HG03108 (cell line): ENCODE results near the gene GPC3.

ENCODE experiments used
- ATAC-seq: cut with Tn5 transposase; IDR thresholded peaks from one replicate; pipeline ENCODE4 v1.9.1; 2021; ENCODE audit warnings: moderate library complexity; ENCODE audit not compliant: unreplicated experiment

Gene GPC3

DNA sequence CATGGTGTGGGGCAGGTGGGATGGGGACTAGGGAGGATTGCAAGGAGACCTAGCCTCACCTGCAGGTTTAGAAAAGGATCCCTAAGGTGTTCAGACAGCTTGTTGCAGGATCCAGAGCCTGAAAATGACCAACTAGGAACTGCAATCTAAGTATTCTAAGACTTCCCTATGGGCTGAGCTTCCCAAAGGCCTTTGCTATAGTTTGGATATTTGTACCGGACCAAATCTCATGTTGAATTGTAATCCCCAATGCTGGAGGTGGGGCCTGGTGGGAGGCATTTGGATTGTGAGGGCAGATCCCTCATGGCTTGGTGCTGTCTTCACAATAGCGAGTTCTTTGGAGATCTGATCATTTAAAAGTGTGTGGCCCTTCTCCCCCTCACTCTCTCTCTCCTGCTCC is 52.1 kb downstream of the GPC3 start:
- no peak for ATAC-seq

DNA sequence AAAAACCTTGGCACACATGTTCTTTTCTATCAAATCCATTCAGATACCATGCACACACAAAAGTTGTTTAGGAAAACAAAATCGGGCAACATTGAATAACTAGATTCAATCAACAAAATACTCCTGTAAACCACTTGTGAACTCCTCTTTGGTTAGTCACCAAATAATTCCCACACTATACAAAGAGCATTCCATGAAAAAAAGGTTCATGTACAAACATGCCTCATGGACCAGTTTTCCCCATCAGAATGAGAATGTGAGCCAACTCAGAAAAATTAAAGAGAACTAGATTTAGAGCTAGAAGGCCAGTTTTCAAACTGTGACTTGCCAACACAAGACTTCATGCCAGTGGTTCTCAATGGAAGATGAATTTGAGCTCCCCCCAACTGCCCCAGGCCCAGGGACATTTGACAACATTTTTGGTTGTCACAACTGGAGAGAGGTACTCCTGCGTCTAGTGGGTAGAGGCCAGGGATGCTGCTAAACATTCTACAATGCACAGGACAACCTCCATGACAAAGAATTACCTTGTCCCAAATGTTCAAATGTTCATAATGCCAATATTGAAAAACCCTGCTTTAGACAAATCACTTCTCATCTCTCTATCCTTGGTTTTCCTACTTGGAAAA is 55.4 kb downstream of the GPC3 start:
- ATAC-seq, result no peak

DNA sequence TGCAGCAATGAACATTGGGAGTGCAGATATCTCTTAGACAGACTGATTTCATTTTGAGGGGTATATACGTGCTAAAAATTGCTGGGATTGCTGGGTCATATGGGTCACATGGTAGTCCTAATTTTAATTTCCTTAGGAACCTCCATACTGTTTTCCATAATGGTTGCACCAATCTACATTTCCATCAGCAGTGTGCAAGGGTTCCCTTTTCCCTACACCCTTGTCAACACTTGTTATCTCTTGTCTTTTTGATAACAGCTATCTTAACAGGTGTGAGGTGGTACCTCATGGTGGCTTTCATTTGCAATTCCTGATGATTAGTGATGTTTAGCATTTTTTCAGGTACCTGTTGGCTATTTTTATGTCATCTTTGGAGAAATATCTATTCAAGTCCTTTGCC is 57.0 kb downstream of the GPC3 start:
- no peak for ATAC-seq

DNA sequence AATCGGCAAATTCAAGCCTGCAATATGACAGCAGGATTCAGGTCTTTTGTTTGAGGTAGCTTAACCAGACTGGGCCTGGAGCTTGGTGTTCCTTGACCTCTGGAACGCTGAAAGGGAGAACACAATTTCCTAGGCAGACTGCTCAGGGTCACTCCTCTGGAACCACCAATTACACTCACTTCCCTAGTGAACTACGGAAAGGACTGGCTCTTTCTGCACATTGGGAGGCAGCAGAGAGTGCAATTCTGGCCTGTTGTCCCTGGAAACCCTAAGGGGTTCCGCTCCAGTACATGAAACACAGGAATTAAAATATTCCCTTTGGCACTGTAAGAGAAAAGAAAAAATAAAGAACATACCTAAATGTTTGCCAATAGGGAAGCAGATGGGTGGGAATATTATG is 58.6 kb downstream of the GPC3 start:
- ATAC-seq, result no peak

DNA sequence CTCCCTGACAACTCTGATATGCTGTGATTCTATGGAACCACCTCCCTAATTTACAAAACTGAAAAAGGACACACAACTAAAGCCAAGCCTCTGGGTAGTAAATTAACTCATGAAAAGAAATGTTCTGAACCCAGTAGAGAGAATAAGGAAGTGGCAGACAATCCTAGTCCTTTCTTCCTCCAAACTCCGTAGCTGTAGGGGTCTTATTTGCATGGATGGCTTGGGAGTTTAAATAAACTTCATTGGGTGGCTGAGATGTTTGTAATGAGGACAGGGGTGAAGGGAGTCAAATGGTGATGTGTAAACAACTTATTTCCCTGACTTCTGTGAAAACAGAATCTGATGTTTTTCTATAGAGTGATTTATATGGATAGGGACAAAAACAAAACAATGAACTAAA is 59.3 kb downstream of the GPC3 start:
- ATAC-seq, result no peak

DNA sequence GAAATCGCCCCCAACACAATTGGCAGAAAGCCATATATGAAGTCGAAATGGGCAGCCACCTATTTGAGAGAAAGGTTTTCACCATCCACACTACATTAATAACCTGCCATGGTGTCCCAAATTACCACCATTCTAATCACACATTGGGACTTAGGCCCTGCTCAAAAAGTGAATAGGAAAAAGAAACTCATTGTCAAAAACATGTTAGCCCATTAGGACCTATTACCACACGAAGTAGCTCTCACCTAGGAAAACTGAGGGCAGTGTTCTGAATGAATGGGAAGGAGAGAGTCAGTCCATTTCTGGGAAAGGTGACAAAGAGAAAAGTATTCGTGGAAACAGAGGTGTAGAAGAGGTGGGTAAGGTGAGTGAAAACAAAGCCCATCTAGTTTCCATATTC is 60.8 kb downstream of the GPC3 start:
- no peak for ATAC-seq

DNA sequence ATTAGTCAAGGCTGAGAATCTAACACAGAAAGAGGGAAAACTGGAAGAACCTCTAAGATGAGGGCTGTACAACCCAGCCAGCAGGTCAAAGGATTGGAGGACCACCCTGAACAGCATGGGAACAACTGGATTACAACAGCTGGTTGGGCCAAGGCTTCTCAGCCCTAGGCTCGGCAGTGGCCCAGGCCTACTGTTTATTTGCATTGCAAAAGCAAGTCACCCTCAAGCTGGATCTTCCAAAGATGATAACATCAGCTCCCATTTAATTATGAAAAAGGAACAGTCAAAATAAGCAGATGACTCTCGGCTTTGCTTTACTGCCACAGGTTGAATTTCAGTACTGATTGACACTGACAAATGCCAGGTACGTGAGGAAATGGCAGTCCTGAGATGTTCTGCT is 61.8 kb downstream of the GPC3 start:
- ATAC-seq, result no peak

DNA sequence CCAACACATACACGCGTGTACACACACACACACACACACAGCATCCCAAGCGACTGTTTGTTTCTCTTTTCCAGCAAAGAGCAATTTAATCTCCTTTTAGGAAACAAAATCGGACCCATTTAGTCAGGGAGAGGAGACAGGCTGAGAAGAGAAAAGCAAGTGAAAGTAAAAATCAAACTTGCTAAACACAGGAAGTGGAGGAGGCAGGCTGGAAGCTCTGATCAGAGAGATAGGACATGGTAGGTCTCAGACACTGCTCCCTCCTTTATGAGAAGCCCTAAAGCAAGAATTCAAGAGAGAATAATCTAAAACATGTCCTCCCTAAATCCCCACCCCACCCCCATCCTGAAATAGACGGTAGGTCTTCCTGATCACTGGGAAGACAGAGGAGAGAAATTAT is 62.3 kb downstream of the GPC3 start:
- no peak for ATAC-seq

DNA sequence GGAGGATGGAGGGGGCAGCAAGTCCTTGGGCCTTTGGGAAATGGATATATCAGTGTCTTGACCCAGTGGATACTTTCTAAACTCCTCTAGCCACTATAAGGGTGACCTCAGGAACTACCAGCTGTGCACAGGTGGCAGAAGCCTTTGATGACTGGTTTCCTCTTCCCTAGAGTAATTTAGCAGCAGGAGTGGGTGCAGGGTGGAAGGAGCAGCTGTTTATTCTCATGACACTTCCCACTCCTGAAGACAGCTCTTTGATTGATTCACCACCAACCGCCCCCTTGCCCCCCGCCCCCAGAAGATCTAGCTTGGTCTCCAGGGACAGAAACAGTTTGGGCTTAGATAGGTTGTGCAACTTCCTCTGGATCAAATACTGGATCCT is 63.0 kb downstream of the GPC3 start:
- no peak for ATAC-seq

DNA sequence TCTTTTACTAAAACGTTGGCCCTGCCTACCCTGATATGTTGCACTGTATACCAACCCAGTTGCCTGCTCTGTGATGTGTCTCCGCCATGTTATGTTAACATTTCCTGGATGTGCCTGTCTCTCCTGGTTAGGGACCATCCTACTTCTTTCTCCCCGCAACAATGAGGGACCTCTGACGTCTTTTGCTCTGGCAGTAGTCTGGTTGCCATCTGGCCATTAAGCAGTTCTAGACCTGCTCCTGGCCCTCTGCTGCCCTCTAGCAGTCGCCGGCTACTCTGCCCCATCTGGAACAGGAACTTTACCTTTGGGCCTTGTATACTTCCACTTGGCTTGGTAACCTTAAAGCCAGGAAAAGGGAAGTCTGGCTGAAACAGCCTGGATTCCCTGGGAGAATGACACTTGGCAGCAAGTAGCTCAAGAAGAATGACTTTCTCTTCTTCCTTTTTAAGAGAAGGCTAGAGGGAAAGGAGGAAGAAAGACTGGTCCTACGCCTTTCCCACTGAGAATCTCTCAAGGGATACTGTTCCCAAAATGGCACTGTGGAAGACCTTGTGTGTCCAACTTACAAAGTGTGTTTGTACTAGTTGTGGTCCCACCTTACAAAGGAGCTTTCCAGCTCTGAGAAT is 63.5 kb downstream of the GPC3 start:
- ATAC-seq, result no peak

DNA sequence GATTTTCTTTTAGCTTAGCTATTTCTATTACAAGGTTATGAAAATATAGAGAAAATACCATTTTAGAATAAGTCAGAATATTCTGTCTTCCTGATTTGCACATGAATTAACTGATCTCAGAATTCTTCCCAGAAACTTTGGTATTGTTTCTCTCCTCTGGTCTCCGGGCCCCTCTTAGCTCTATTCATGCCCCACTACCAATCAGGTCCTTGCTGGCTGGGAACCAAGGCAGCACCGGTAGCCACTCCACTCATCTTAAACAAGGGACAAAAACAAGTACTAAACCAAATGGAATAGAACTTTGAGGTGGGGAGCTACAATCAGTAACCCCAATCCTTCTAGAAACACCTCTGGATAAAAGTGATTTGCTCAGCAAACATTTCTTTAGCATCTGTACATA is 64.3 kb downstream of the GPC3 start:
- no peak for ATAC-seq

DNA sequence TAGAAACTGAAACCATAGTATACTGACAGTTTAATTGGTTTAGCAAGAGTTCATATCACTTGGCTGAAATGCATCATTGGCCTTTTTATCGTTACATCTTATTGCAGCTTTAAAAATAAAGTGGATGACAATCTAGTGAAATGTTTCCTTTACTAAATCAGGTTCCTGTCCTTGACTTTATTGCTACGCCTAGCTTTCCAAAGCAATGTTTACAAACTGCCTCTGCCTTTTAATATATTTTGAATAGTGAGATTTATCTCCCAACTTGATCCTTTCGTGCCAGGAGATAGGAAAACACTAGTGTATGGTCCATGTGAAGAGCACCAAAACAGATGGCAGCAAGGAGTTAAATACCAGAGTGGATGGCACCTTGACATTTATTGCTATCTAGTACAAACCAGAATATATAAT is 67.0 kb downstream of the GPC3 start:
- no peak for ATAC-seq

DNA sequence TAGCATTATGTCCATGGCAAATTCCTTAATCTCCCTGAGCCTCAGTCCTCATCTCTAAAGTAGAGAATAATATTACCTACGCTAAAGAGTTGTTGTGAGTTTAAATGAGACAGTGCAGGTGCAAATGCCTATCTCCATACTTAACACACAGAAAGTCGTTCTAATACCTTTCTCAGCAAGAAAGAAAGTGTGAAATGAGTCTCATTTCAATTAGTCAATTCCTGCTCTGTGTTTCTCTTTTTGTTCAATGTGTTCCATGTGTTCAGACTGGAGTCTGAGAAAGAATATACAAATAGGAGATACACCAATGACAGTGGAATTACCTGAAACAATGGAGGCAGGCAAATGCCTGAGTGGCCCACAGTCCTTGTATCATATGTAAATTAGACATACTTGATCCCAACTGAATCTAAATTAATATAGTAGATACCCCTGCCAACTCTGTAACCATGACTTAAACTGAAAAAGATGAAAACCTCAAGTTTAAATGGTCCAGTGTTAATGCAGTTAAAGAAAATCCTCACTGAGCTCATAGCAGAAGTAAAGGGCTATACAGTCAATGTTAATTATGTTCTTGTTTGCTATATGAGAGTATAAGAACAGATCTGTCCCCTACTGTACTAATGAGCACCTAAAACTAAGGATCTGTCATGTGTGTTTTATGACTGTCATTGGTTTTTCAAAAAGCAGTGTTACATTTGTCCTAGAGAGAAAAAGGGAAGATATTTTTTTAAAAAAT is 68.2 kb downstream of the GPC3 start:
- ATAC-seq, result no peak

DNA sequence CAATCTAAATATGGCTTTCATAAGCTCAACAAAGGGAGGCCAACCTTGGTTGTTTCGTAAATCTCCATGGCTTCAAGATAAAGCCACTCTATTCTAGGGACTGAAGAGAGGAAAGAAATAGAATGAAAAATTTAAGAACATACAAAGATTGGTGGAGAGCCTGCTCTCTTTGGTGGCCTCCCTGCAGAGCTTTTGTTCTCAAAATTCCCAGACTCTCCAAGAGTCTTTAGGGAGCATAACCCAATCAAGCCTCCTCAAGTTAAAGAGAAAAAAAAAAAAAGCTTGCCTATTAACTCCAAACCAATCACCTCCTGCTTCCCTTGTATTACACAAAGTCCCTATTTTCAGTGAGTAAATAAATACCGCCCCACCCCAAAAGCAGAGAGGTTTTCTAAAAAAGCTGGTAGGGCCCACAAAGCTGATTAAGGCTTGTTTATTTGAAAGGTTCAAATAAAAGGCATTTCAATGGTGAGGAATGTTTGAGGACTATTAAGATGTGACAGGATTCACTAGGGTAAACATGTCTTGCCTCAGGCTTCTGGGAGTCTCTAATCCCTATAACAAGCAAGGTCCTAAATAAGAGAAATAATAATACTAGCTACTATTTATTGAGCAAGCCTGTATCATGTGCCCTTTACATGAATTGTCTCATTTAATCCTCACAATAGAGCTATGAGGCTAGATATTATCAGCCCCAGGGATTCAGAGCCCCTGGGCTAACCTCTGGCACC is 71.6 kb downstream of the GPC3 start:
- no peak for ATAC-seq

DNA sequence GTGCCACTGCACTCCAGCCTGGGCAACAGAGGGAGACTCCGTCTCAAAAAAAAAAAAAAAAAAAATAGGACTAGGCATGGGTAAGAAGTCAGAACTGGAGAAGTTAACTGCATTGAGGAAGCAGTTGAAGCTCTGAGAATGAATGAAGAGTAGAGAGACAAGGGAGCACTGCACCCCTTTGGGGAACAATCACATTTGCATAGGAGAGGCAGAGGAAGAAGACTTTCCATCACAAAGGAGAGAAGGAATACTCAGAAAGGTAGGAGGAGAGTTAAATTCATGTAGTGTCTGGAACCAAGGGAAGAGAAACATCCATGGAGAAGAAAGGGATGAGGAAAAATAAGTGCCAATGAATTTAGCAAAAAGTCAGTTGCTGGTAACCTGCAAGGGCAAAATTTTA is 72.4 kb downstream of the GPC3 start:
- ATAC-seq, result no peak

DNA sequence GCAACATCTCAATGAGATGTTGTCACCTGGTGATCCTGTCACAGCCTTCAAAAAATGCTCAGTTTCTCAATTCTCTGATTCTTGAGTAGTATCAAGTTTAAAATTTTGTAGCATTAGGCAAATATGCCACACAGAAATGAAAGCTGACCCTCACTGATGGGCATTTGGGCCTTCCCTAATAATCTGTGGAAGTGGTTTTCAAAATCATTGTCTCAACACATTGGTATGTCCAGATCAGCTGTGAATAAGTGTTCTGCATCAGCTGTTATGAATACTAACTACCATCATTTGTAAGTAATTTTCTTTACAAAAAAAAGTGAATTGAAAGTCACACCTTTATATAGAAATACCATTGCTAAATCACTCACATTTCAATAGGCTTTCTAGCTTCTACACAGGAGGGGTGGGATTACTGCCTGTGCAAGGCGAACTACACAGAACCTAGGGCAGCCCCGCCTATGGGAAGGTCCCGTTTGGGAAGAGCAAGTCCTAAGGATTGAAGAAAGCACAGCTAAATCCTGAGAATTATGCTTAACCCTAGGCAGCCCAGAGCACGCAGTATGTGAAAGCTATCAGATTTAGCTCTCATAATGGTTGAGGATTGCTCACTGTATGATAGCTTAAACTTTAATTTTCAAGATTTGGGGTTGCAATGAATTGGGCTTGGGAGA is 73.4 kb downstream of the GPC3 start:
- no peak for ATAC-seq

DNA sequence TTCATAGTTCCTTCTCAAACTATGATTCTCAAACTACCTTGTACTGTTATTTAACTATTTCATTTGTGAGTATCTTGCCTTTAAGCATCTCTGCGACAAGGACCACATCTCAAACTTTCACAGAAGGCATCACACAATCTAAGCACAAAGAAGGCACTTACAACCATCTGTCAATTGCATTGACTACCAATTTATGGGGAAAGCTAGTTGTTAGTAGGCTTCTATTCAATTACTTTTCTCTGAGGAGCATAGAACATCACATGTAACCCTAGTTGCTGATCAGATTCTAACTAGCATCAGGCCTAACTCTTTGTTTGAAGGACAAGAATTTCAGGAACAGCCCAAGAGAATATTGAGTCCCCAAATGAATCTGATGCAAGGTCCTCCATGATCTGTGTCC is 74.9 kb downstream of the GPC3 start:
- no peak for ATAC-seq

DNA sequence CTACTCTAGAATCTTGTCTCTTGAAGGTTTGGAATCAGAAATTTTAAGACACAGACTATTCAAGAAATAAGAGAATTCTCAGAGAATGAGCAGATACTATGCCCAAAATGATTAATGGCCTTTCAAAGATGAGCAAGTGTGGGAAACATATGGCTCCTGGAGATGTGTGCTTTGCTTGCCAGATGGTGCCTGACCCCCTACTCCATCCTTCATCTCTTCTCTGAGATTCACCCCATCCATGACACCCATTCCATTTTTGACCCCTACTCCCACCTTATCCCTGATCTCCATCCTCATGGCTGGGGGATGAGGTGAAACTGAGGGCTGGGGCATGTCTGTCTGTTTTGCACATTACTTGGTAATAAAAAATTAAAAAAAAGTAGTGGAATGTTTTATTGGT is 75.5 kb downstream of the GPC3 start:
- no peak for ATAC-seq

DNA sequence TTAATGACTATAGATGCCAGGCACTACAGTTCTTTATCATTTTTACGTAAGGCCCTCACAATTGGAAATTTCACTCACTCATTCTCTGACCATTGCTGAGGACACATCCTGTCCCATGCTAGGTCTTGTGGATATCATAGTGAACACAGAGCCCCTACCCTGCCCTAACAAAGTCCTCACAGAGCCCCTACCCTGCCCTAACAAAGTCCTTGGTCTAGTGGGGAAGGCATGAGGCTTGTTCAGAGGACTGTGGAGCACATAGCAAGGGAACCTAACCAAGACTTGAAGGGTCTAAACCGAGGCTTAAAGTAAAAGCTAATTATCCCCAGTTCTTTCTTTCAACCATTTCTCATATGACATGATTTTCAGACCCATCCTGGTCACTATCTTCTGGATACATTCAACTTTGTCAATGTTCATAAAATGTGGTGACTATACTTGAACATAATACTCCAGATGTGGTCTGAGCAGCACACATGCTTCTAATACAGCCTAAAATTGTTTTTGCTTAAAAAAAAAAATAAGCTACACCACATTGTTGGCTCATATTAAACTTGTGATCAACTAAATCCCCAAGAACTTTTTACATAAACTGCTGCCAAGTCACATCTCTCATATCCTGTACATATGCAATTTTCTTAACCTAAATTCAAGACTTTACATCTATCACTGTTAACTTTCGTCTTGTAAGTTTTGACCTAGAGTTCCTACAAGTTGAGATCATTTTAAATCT is 77.0 kb downstream of the GPC3 start:
- ATAC-seq, result no peak

DNA sequence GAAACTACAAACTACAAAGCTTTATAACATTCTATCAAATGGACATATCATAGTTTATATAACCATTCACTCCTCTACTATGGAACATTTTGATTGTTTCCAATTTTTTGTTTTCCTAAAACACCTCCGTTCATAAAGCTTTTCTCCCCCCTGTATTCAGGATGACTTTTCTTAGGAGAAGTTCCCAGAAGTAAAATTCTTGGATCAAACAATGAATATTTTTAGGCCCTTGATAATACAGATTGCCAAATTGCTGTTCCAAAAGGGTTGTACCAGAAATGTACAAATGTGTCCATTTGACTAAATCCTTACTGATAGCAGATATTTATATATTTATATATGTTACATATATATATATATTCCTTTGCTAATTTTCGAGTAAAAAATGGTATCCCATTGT is 77.8 kb downstream of the GPC3 start:
- no peak for ATAC-seq

DNA sequence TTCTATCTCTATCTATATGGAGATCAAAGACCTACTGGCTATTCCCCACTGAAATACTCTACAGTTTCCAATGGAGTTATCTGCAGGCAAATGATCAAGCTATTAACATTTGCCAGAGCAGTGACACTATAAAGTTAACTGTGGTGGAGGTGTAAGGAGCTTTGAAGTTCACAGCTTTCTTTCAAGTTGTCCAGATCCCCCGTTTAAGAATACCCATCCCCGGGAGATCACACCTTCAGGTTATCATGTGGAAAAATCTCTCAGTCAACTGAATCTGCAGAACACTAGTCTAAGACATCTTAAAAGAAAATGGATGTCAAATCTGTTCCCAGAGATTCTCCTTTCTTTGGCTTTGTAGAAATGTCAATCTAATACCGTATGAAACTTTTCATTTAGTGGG is 80.1 kb downstream of the GPC3 start:
- ATAC-seq, result no peak
